Colonic mucosa (tissue), 4 donors: Measurements from ENCODE around the gene ZMIZ1. TPM values are rescaled to one million over a fixed set of nuclear protein-coding genes. Genes with fewer than 3 reads are reported as not detected.

ENCODE experiments used
- DNase-seq: peaks from one replicate; pipeline ENCODE4 v3.0.0-alpha.2; 2020
- H3K27ac ChIP-seq: fragments of 200-600 bp; one replicate; pipeline ENCODE4 v1.8.0; 2021
- H3K27me3 ChIP-seq: fragments of 200-600 bp; one replicate; pipeline ENCODE4 v1.8.0; 2021
- H3K36me3 ChIP-seq: fragments of 200-600 bp; one replicate; pipeline ENCODE4 v1.8.0; 2021
- H3K4me1 ChIP-seq: fragments of 200-600 bp; one replicate; pipeline ENCODE4 v1.8.0; 2021; ENCODE audit warnings: mild to moderate bottlenecking
- H3K4me3 ChIP-seq: fragments of 200-600 bp; one replicate; pipeline ENCODE4 v1.8.0; 2021
- H3K9ac ChIP-seq, 2 donors: one replicate each; pipeline ENCODE4 v1.7.0; 2013; ENCODE audit warnings: control low read depth in 2 of 2, low read depth in 2 of 2, low read length in 2 of 2
- H3K9me3 ChIP-seq: fragments of 200-600 bp; one replicate; pipeline ENCODE4 v1.8.0; 2021
- intact Hi-C: fragments of 100-400 bp; cut with DNase I; formaldehyde crosslinking; loops from one replicate; pipeline ENCODE4 v1.14.1; 2022
- total RNA-seq, 2 donors: library from RNA; stranded (reverse); fragmentation: NEBNext Ultra II Directional in 1 of 2; extraction: Animal tissue kit (Norgen Biotek cat#: 25700) in 1 of 2; gene quantifications; one replicate each; pipeline ENCODE4 v1.2.1, GENCODE V29; 2021
- TF ChIP-seq, protein P1 (sequence below): fragments of 200-600 bp; IDR thresholded peaks from one replicate; pipeline ENCODE4 v1.8.0; 2022; ENCODE audit warnings: antibody characterized with exemption, mild to moderate bottlenecking
- donor health status: healthy.
- donor health status: DM: no; HTN: no; CAD: no.
- donor health status: DM: no; HTN: no; CAD: no.

The ZMIZ1 gene
- total RNA-seq, 2 donors from 2014 or later = 51.0 to 54.0 TPM

DNA sequence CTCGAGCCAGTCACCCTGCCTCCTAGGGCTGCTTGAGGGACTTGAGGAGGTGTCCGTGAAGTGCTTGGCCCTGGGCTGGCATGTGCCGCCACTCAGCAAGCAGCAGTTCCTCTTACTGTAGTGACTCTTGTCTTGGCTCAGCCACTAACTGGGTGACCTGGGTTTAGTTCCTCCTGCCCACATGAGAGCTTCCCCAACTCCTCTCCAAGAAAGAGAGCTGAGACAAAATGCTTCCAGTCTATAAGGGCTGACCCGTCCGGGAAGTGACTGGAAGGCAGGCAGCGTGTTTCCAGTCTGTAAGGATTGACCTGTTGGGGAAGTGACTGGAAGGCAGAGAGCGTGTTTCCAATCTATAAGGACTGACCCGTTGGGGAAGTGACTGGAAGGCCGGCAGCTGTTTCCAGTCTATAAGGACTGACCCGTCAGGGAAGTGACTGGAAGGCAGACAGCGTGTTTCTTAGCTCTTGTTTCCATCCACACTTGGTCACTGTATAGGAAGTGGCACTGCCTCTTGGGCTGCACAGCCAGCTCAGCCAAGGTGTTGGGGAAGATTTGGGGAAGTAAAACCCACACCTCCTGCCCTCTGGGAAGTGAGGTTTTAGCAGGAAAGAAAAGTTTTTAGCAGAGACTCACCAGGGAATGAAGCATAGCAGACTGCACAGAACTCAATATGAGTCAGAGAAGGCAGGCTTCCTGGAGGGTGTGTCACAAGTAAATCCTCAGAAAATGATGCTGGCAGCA is 225.2 kb downstream of the ZMIZ1 start:
- TF ChIP-seq, protein P1, sequence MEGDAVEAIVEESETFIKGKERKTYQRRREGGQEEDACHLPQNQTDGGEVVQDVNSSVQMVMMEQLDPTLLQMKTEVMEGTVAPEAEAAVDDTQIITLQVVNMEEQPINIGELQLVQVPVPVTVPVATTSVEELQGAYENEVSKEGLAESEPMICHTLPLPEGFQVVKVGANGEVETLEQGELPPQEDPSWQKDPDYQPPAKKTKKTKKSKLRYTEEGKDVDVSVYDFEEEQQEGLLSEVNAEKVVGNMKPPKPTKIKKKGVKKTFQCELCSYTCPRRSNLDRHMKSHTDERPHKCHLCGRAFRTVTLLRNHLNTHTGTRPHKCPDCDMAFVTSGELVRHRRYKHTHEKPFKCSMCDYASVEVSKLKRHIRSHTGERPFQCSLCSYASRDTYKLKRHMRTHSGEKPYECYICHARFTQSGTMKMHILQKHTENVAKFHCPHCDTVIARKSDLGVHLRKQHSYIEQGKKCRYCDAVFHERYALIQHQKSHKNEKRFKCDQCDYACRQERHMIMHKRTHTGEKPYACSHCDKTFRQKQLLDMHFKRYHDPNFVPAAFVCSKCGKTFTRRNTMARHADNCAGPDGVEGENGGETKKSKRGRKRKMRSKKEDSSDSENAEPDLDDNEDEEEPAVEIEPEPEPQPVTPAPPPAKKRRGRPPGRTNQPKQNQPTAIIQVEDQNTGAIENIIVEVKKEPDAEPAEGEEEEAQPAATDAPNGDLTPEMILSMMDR = no peak
- Histone ChIP-seq H3K9me3 (no peaks in the 10 kb centered on the region), H3K4me3 (no peak overlapping the region), H3K36me3 (peaks cover 8% of the 10 kb centered on the region), H3K9ac (no peak overlapping the region), H3K27ac (peak overlapping the region; percentile 57), H3K27me3 (no peaks in the 10 kb centered on the region), H3K4me1 (peaks cover 11% of the 10 kb centered on the region)
- DNase-seq = no peak
- intact Hi-C loops = no loop called here

GRCh38 chr10:79295563-79295962 is 226.8 kb downstream of the ZMIZ1 start:
- Histone ChIP-seq H3K4me1 (peaks cover 11% of the 10 kb centered on the region), H3K27ac (peak overlapping the region; percentile 8), H3K27me3 (no peaks in the 10 kb centered on the region), H3K4me3 (no peak overlapping the region), H3K9ac (no peak overlapping the region), H3K36me3 (peaks cover 12% of the 10 kb centered on the region), H3K9me3 (no peaks in the 10 kb centered on the region)
- TF ChIP-seq, protein P1 = no peak
- intact Hi-C loops = no loop called here
- DNase-seq = no peak

DNA sequence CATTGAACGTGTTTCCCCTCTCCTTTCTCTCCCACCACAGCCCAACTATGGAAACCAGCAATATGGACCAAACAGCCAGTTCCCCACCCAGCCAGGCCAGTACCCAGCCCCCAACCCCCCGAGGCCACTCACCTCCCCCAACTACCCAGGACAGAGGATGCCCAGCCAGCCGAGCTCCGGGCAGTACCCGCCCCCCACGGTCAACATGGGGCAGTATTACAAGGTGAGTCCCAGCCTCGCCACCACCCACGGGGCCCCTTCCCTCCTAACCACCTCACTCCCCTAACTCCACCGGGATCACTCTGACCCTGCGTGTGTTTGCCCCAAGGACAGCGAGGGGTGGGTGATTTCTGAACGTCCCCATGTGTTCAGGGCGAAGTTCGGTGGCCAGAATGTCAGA is 227.7 kb downstream of the ZMIZ1 start:
- no peaks in the 10 kb centered on the region for H3K9me3 ChIP-seq
- intact Hi-C loops = no loop called here
- H3K4me3 ChIP-seq = no peak overlapping the region
- no peak for DNase-seq
- H3K36me3 ChIP-seq = peaks cover 12% of the 10 kb centered on the region
- peaks cover 11% of the 10 kb centered on the region for H3K4me1 ChIP-seq
- TF ChIP-seq, protein P1 = no peak
- H3K27ac ChIP-seq = no peak overlapping the region
- no peak overlapping the region for H3K9ac ChIP-seq
- H3K27me3 ChIP-seq = no peaks in the 10 kb centered on the region

GRCh38 chr10:79298403-79299244 is 229.9 kb downstream of the ZMIZ1 start:
- no peak overlapping the region for H3K27ac ChIP-seq
- intact Hi-C loops = no loop called here
- H3K4me1 ChIP-seq = no peaks in the 10 kb centered on the region
- H3K9ac ChIP-seq = no peak overlapping the region
- no peaks in the 10 kb centered on the region for H3K9me3 ChIP-seq
- TF ChIP-seq, protein P1 = no peak
- H3K36me3 ChIP-seq = peaks cover 17% of the 10 kb centered on the region
- H3K27me3 ChIP-seq = no peaks in the 10 kb centered on the region
- no peak overlapping the region for H3K4me3 ChIP-seq
- DNase-seq = peak; percentile 68

GRCh38 chr10:79299397-79300241 is 230.9 kb downstream of the ZMIZ1 start:
- Histone ChIP-seq H3K4me1 (no peaks in the 10 kb centered on the region), H3K4me3 (no peak overlapping the region), H3K36me3 (peaks cover 12% of the 10 kb centered on the region), H3K9me3 (no peaks in the 10 kb centered on the region), H3K27ac (no peak overlapping the region), H3K27me3 (no peaks in the 10 kb centered on the region), H3K9ac (no peak overlapping the region)
- DNase-seq = no peak
- intact Hi-C loops = no loop called here
- TF ChIP-seq, protein P1 = no peak
